Mucosa of descending colon (tissue), 3 donors: Measurements from ENCODE around the gene ALDH1A2. TPM values are rescaled to one million over a fixed set of nuclear protein-coding genes. Genes with fewer than 3 reads are reported as not detected.

ENCODE experiments used
- ATAC-seq: fragments of 200-7000 bp; cut with Tn5 transposase; one replicate; pipeline ENCODE4 v1.9.1; 2020; ENCODE audit warnings: mild to moderate bottlenecking, moderate library complexity
- DNase-seq, 3 donors: peaks; one replicate each; pipeline ENCODE4 v3.0.0-alpha.2; 2020
- H3K36me3 ChIP-seq: fragments of 200-600 bp; one replicate; pipeline ENCODE4 v1.8.0; 2021; ENCODE audit warnings: low read depth, mild to moderate bottlenecking
- H3K4me1 ChIP-seq: fragments of 200-600 bp; one replicate; pipeline ENCODE4 v1.8.0; 2021; ENCODE audit warnings: low read depth, mild to moderate bottlenecking
- H3K4me3 ChIP-seq: fragments of 200-600 bp; one replicate; pipeline ENCODE4 v1.8.0; 2021; ENCODE audit warnings: mild to moderate bottlenecking
- H3K9me3 ChIP-seq: fragments of 200-600 bp; one replicate; pipeline ENCODE4 v1.8.0; 2021; ENCODE audit warnings: mild to moderate bottlenecking
- intact Hi-C, 2 donors: fragments of 100-400 bp; cut with DNase I in 1 of 2; cut with micrococcal nuclease in 1 of 2; formaldehyde crosslinking; loops; one replicate each; pipeline versions ENCODE4 v1.11.0 to v1.11.1; 2022; cut with DNase I, micrococcal nuclease
- total RNA-seq, 3 donors: library from RNA; stranded (reverse); fragmentation: NEBNext Ultra II Directional in 2 of 3; extraction: Animal tissue kit (Norgen Biotek cat#: 25700) in 2 of 3; gene quantifications; one replicate each; pipeline versions ENCODE4 v1.2.1 to v1.2.4, GENCODE V29; 2021 to 2023
- TF ChIP-seq, protein P1 (sequence below): fragments of 200-600 bp; IDR thresholded peaks from one replicate; pipeline ENCODE4 v1.8.0; 2022; ENCODE audit warnings: antibody characterized with exemption, mild to moderate bottlenecking
- donor health status: DM: no; HTN: no; CAD: no; lungs with moderate emphysema.
- donor health status: DM: no; HTN: no; CAD: no.
- donor health status: DM: no; HTN: yes; CAD: no.

The ALDH1A2 gene
- total RNA-seq, 3 donors from 2014 or later, result 0.55 to 8.6 (median 4.3) TPM

DNA sequence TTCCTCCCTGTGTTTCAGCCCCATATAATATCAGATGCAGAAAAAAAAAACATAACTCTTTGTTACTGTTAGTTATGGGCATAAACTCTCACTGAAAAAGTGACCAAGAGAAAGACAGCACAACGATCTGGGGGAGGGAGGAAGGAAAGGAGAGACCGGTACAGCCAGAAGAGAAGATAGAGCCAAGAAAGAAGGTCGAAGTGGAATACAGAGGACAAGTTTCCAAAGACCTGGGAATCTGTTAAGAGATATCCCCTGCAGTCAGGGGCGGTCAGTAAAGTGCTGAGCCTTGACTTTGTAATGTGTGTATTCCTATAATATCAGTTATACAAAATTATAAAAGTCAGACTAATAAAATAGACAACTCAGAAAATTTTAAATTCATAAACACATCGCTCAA is 3.3 kb downstream of the ALDH1A2 start:
- ATAC-seq (no peak), DNase-seq (no peak)
- Histone ChIP-seq H3K36me3 (peaks cover 3% of the 10 kb centered on the region), H3K4me3 (no peak overlapping the region), H3K4me1 (peaks cover 15% of the 10 kb centered on the region), H3K9me3 (no peaks in the 10 kb centered on the region)
- TF ChIP-seq, protein P1, sequence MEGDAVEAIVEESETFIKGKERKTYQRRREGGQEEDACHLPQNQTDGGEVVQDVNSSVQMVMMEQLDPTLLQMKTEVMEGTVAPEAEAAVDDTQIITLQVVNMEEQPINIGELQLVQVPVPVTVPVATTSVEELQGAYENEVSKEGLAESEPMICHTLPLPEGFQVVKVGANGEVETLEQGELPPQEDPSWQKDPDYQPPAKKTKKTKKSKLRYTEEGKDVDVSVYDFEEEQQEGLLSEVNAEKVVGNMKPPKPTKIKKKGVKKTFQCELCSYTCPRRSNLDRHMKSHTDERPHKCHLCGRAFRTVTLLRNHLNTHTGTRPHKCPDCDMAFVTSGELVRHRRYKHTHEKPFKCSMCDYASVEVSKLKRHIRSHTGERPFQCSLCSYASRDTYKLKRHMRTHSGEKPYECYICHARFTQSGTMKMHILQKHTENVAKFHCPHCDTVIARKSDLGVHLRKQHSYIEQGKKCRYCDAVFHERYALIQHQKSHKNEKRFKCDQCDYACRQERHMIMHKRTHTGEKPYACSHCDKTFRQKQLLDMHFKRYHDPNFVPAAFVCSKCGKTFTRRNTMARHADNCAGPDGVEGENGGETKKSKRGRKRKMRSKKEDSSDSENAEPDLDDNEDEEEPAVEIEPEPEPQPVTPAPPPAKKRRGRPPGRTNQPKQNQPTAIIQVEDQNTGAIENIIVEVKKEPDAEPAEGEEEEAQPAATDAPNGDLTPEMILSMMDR, result no peak
- intact Hi-C loops, result no loop called here

- intact Hi-C loops, result no loop called here
- DNase-seq, result no peak
- H3K4me1 ChIP-seq, result peaks cover 8% of the 10 kb centered on the region
- peaks cover 3% of the 10 kb centered on the region for H3K36me3 ChIP-seq
- no peaks in the 10 kb centered on the region for H3K9me3 ChIP-seq
- ATAC-seq, result no peak
- no peak overlapping the region for H3K4me3 ChIP-seq
- TF ChIP-seq, protein P1, result no peak
Observed at GRCh38 chr15:58060575-58060974, 4.9 kb downstream of the ALDH1A2 start.

- peaks cover 3% of the 10 kb centered on the region for H3K36me3 ChIP-seq
- no peaks in the 10 kb centered on the region for H3K9me3 ChIP-seq
- no peak for ATAC-seq
- no peak overlapping the region for H3K4me3 ChIP-seq
- TF ChIP-seq, protein P1, result no peak
- intact Hi-C loops, result no loop called here
- no peaks in the 10 kb centered on the region for H3K4me1 ChIP-seq
- no peak for DNase-seq
Observed at GRCh38 chr15:58058729-58059128, 6.8 kb downstream of the ALDH1A2 start.

- peaks cover 3% of the 10 kb centered on the region for H3K36me3 ChIP-seq
- DNase-seq (no peak), ATAC-seq (no peak)
- intact Hi-C loops, result no loop called here
- no peak overlapping the region for H3K4me3 ChIP-seq
- TF ChIP-seq, protein P1, result no peak
- no peaks in the 10 kb centered on the region for H3K4me1 ChIP-seq
- H3K9me3 ChIP-seq, result no peaks in the 10 kb centered on the region
Observed at GRCh38 chr15:58058073-58058472, 7.4 kb downstream of the ALDH1A2 start.

DNA sequence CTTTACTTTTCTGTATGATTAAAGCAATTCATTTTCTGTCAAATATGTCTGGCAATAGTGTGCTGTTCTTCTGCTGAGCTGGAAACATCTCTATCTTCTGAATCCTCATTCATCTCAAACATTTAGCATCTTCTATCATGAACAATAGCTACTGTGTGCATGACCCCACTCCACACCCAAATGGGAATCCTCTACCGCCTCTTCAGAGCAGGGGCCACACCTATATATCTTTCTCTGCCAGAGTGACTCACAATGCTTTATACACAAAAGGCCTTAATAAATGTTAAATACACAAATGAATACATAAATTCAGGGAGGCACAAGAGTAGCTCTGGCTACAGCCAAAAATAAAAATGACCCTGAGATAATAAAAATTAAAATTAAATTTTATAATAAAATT is 8.0 kb downstream of the ALDH1A2 start:
- DNase-seq (no peak), ATAC-seq (peak; percentile 60)
- peaks cover 3% of the 10 kb centered on the region for H3K36me3 ChIP-seq
- TF ChIP-seq, protein P1, result no peak
- no peaks in the 10 kb centered on the region for H3K9me3 ChIP-seq
- H3K4me1 ChIP-seq, result no peaks in the 10 kb centered on the region
- intact Hi-C loops, result no loop called here
- H3K4me3 ChIP-seq, result no peak overlapping the region

DNA sequence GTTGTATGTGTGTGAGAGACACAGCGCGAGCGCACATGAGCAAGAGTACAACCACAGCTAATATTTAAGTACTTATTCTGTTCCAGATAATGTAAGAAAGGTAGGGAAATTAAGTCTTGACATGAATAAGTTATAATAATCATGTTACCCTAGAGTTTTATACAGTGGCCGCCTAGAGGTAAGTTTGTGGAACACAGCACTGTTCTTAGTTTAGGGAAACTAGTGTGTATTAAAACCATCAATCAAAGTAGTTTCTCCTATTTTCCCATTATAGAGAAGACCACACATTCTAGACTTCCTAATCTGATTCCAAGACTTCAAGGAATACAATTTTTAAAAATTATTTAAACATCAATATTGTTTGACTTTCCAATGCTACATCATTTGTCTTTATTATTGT is 9.5 kb downstream of the ALDH1A2 start:
- ATAC-seq (no peak), DNase-seq (no peak)
- Histone ChIP-seq H3K9me3 (no peaks in the 10 kb centered on the region), H3K36me3 (no peaks in the 10 kb centered on the region), H3K4me3 (no peak overlapping the region), H3K4me1 (no peaks in the 10 kb centered on the region)
- TF ChIP-seq, protein P1, result no peak
- intact Hi-C loops, result no loop called here
